GM18909 (cell line): ENCODE data around the gene GRID1.

Experiments used
- ATAC-seq: cut with Tn5 transposase; IDR thresholded peaks from one replicate; pipeline ENCODE4 v1.9.1; 2021; ENCODE audit warnings: mild to moderate bottlenecking; ENCODE audit not compliant: unreplicated experiment, poor library complexity

The GRID1 gene

GRCh38 chr10:85891472-85891871 is 475.1 kb downstream of the GRID1 start:
- ATAC-seq: no peak

- ATAC-seq: no peak
Observed at GRCh38 chr10:85888559-85888958, 478.0 kb downstream of the GRID1 start.

GRCh38 chr10:85888004-85888403 is 478.6 kb downstream of the GRID1 start:
- ATAC-seq: no peak

- no peak for ATAC-seq
Observed at GRCh38 chr10:85874208-85874607, 492.4 kb downstream of the GRID1 start.

- ATAC-seq: no peak
Observed at GRCh38 chr10:85873063-85873462, 493.5 kb downstream of the GRID1 start.

GRCh38 chr10:85868627-85869499 is 497.7 kb downstream of the GRID1 start:
- no peak for ATAC-seq

GRCh38 chr10:85864868-85865526 is 501.6 kb downstream of the GRID1 start:
- no peak for ATAC-seq

- no peak for ATAC-seq
Observed at GRCh38 chr10:85864173-85864549, 502.4 kb downstream of the GRID1 start.

GRCh38 chr10:85863301-85864172 is 503.1 kb downstream of the GRID1 start:
- ATAC-seq: no peak

GRCh38 chr10:85862771-85863170 is 503.8 kb downstream of the GRID1 start:
- no peak for ATAC-seq

GRCh38 chr10:85861513-85862197 is 504.9 kb downstream of the GRID1 start:
- ATAC-seq: no peak

- ATAC-seq: no peak
Observed at GRCh38 chr10:85859859-85860258, 506.7 kb downstream of the GRID1 start.

- no peak for ATAC-seq
Observed at GRCh38 chr10:85858776-85859515, 507.6 kb downstream of the GRID1 start.

GRCh38 chr10:85857791-85858190 is 508.8 kb downstream of the GRID1 start:
- no peak for ATAC-seq

GRCh38 chr10:85857305-85857704 is 509.3 kb downstream of the GRID1 start:
- no peak for ATAC-seq

- no peak for ATAC-seq
Observed at GRCh38 chr10:85851934-85852333, 514.7 kb downstream of the GRID1 start.

- no peak for ATAC-seq
Observed at GRCh38 chr10:85851325-85851724, 515.3 kb downstream of the GRID1 start.

GRCh38 chr10:85850736-85851135 is 515.9 kb downstream of the GRID1 start:
- ATAC-seq: no peak

- no peak for ATAC-seq
Observed at GRCh38 chr10:85849315-85849714, 517.3 kb downstream of the GRID1 start.

GRCh38 chr10:85848756-85849155 is 517.8 kb downstream of the GRID1 start:
- ATAC-seq: no peak
